ENCODE results near the gene G6PC3.

GRCh38 chr17:44105941-44106340 lies 35.4 kb downstream of the G6PC3 start:
- TF ChIP-seq CTCF (IDR thresholded peaks at IDR 0.05) (no peak), POLR2A (IDR thresholded peaks at IDR 0.05) (no peak)
